ENCODE measurements around the gene TOMM7. TPM values are rescaled to one million over a fixed set of nuclear protein-coding genes. Genes with fewer than 3 reads are reported as not detected.

TOMM7 gene
- total and polyA plus RNA-seq, 9 of the 15 experiments (the other 6 are each of a cell fraction or from before 2014, with no cell fraction given) = 283 to 1,717 (median 638) TPM

DNA sequence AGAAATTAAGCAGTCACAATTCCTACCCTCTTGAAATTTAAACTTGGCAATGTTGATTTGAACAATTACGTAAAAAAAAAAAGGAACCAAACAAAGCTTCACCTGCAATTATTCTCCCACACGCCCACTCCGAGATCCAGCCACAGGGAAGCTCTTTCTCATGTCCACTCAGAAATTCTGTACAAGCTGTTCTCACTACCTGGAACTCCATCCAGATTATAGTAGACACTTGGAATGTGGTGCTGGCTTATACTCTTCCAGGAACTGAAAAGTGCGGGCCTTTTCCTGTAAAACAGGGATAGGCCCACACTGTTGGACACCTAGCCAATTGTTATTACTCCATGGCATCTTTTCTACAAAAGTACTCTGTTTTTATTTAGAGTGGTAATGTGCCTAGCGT is 20.3 kb upstream of the TOMM7 start:
- Histone ChIP-seq H3K4me3 (no peak overlapping the region), H3K9me1 (ENCODE audit: control insufficient read depth, insufficient read depth, low read length) (no peaks in the 10 kb centered on the region), H3K4me2 (ENCODE audit: insufficient read depth, low read length) (no peak overlapping the region), H3K27ac (ENCODE audit: extremely low read depth, low read depth, low read length) (no peak overlapping the region), H3K36me3 (ENCODE audit: control insufficient read depth, insufficient read depth, low read length) (no peaks in the 10 kb centered on the region), H3K9me3 (replicated peaks; ENCODE audit: control insufficient read depth, insufficient read depth, low read depth, low read length) (0 out of 2 replicates have a peak, but pooled peaks cover 2% of the 10 kb centered on the region), H2AFZ (ENCODE audit: low read depth, low read length) (no peak overlapping the region), H3K4me1 (replicated peaks in 1 of 2; ENCODE audit: control insufficient read depth in 2 of 2, insufficient read depth in 2 of 2, low read length in 2 of 2) (no peaks in the 10 kb centered on the region; a peak in 1 of 5 replicates), H3K79me2 (ENCODE audit: control insufficient read depth, insufficient read depth, low read length) (no peaks in the 10 kb centered on the region), H3K27me3 (ENCODE audit: control insufficient read depth in 2 of 2, insufficient read depth in 2 of 2, low read length in 2 of 2) (no peaks in the 10 kb centered on the region), H4K20me1 (replicated peaks; ENCODE audit: control insufficient read depth, insufficient read depth, low read length) (no peaks in the 10 kb centered on the region), H3K9ac (ENCODE audit: insufficient read depth in 1 of 2, low read depth in 2 of 2, low read length in 2 of 2) (no peak overlapping the region)
- POLR2A ChIA-PET = no interaction called here
- no peak for DNase-seq (ENCODE audit: extremely low read depth in 1 of 4, low spot score in 3 of 4)
- 61% methylated on average over 5 of the region's 5 CpGs for WGBS (ENCODE audit: insufficient coverage, low coverage, missing lambda C conversion rate)
- BruUV-seq (replicated peaks) = no TSS peak
- TF ChIP-seq SMAD1 (IDR thresholded peaks at IDR 0.05; ENCODE audit: low read depth, low read length, partially characterized antibody) = no peak
- no peak for TF ChIP-seq SMC3 (conservative IDR thresholded peaks at IDR 0.05; ENCODE audit: insufficient read depth, low read depth, low read length)
- TF ChIP-seq ZNF785 (CRISPR knock-in tag; IDR thresholded peaks at IDR 0.05) = no peak
- no peak for TF ChIP-seq E2F3 (CRISPR knock-in tag; IDR thresholded peaks at IDR 0.05)
- CTCF ChIA-PET (ENCODE audit: low intra/inter-chr PET ratio) = no interaction called here
- no peak for FAIRE-seq
- intact Hi-C loops (cut with micrococcal nuclease) (no loop called here), in situ Hi-C loops (cut with MboI) (no loop called here)
- ATAC-seq = no peak

DNA sequence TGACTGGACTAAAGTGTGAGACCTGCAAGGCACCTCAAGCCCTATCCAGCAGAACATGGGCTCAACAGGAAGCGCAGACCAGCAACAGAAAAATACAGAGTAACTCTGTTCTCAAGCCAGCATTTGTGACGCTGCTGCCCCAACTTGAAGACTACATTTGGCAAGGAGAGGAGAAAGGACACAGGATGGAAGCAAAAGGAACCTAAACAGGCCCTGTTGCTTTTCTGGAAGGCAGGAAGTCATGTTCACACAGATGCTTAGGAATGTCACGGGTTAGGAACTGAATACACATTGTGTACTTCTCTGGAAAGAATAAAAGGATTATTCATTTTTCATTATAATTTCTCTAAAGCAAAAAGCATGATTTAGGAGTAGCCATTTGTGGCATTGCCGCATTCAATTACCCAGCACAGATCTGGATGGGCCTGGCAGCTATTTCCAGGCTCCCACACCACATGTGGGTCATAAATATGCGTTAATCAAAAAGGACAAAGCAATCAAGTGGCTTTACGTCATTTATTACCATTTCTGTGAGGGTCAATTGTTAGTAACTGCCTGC is 19.8 kb upstream of the TOMM7 start:
- no peaks in the 10 kb centered on the region for H4K20me1 ChIP-seq (replicated peaks; ENCODE audit: control insufficient read depth, insufficient read depth, low read length)
- in situ Hi-C loops (cut with MboI) = no loop called here
- intact Hi-C loops (cut with micrococcal nuclease) = no loop called here
- no peaks in the 10 kb centered on the region for H3K79me2 ChIP-seq (ENCODE audit: control insufficient read depth, insufficient read depth, low read length)
- DNase-seq (ENCODE audit: extremely low read depth in 1 of 4, low spot score in 3 of 4) (no peak), ATAC-seq (no peak), FAIRE-seq (peak; percentile 75)
- H3K4me3 ChIP-seq = no peak overlapping the region
- H3K9me1 ChIP-seq (ENCODE audit: control insufficient read depth, insufficient read depth, low read length) = no peaks in the 10 kb centered on the region
- no peaks in the 10 kb centered on the region for H3K36me3 ChIP-seq (ENCODE audit: control insufficient read depth, insufficient read depth, low read length)
- POLR2A ChIA-PET = no interaction called here
- no TSS peak for BruUV-seq (replicated peaks)
- CTCF ChIA-PET (ENCODE audit: low intra/inter-chr PET ratio) = no interaction called here
- no peaks in the 10 kb centered on the region for H3K27me3 ChIP-seq (ENCODE audit: control insufficient read depth in 2 of 2, insufficient read depth in 2 of 2, low read length in 2 of 2)
- 64% methylated on average over 6 of the region's 6 CpGs for WGBS (ENCODE audit: insufficient coverage, low coverage, missing lambda C conversion rate)
- no peak overlapping the region for H3K4me2 ChIP-seq (ENCODE audit: insufficient read depth, low read length)
- no peak for TF ChIP-seq ZSCAN32 (CRISPR knock-in tag; IDR thresholded peaks at IDR 0.05)
- TF ChIP-seq, protein P1, sequence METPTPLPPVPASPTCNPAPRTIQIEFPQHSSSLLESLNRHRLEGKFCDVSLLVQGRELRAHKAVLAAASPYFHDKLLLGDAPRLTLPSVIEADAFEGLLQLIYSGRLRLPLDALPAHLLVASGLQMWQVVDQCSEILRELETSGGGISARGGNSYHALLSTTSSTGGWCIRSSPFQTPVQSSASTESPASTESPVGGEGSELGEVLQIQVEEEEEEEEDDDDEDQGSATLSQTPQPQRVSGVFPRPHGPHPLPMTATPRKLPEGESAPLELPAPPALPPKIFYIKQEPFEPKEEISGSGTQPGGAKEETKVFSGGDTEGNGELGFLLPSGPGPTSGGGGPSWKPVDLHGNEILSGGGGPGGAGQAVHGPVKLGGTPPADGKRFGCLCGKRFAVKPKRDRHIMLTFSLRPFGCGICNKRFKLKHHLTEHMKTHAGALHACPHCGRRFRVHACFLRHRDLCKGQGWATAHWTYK (CRISPR knock-in tag; IDR thresholded peaks at IDR 0.05) = no peak
- TF ChIP-seq TRIM28 (IDR thresholded peaks at IDR 0.05) = no peak
- TF ChIP-seq, protein P2, sequence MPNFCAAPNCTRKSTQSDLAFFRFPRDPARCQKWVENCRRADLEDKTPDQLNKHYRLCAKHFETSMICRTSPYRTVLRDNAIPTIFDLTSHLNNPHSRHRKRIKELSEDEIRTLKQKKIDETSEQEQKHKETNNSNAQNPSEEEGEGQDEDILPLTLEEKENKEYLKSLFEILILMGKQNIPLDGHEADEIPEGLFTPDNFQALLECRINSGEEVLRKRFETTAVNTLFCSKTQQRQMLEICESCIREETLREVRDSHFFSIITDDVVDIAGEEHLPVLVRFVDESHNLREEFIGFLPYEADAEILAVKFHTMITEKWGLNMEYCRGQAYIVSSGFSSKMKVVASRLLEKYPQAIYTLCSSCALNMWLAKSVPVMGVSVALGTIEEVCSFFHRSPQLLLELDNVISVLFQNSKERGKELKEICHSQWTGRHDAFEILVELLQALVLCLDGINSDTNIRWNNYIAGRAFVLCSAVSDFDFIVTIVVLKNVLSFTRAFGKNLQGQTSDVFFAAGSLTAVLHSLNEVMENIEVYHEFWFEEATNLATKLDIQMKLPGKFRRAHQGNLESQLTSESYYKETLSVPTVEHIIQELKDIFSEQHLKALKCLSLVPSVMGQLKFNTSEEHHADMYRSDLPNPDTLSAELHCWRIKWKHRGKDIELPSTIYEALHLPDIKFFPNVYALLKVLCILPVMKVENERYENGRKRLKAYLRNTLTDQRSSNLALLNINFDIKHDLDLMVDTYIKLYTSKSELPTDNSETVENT (CRISPR knock-in tag; IDR thresholded peaks at IDR 0.05) = no peak
- TF ChIP-seq ZNF507 (tag; conservative IDR thresholded peaks at IDR 0.05) = no peak
- no peak for TF ChIP-seq ZNF224 (CRISPR knock-in tag; IDR thresholded peaks at IDR 0.05)
- no peak overlapping the region for H3K9ac ChIP-seq (ENCODE audit: insufficient read depth in 1 of 2, low read depth in 2 of 2, low read length in 2 of 2)
- H3K9me3 ChIP-seq (replicated peaks; ENCODE audit: control insufficient read depth, insufficient read depth, low read depth, low read length) = 0 out of 2 replicates have a peak, but pooled peaks cover 2% of the 10 kb centered on the region
- peak overlapping the region; percentile 47; the same call in 1 of the 2 replicates for H2AFZ ChIP-seq (ENCODE audit: low read depth, low read length)
- H3K4me1 ChIP-seq (replicated peaks in 1 of 2; ENCODE audit: control insufficient read depth in 2 of 2, insufficient read depth in 2 of 2, low read length in 2 of 2) = no peaks in the 10 kb centered on the region; a peak in 1 of 5 replicates
- no peak overlapping the region for H3K27ac ChIP-seq (ENCODE audit: extremely low read depth, low read depth, low read length)

Data from K562 (cell line).